Type B pancreatic cell (in vitro differentiated cells): ENCODE data around the gene TUBGCP4. TPM values are rescaled to one million over a fixed set of nuclear protein-coding genes. Genes with fewer than 3 reads are reported as not detected.
A peak's percentile ranks its signal among the peaks of the same experiment; 100 is the strongest.

Source experiments
- DNase-seq: peaks from one replicate; pipeline ENCODE4 v3.0.0; 2021; ENCODE audit warnings: mixed read lengths; ENCODE audit not compliant: unreplicated experiment; ENCODE audit errors: extremely low spot score
- H3K27ac Mint-ChIP-seq: 2 replicates; pipeline ENCODE4 v1.8.0; 2021; ENCODE audit warnings: mild to moderate bottlenecking, mixed read lengths
- H3K27me3 Mint-ChIP-seq: 2 replicates; pipeline ENCODE4 v1.8.0; 2021; ENCODE audit warnings: mixed read lengths
- H3K36me3 Mint-ChIP-seq: 2 replicates; pipeline ENCODE4 v1.8.0; 2021; ENCODE audit warnings: mixed read lengths
- H3K4me1 Mint-ChIP-seq: one replicate; pipeline ENCODE4 v1.8.0; 2021; ENCODE audit warnings: mixed read lengths; ENCODE audit not compliant: unreplicated experiment
- H3K4me3 Mint-ChIP-seq: 2 replicates; pipeline ENCODE4 v1.8.0; 2021; ENCODE audit warnings: mild to moderate bottlenecking, mixed read lengths
- H3K9me3 Mint-ChIP-seq: 2 replicates; pipeline ENCODE4 v1.8.0; 2021; ENCODE audit warnings: mixed read lengths
- total RNA-seq: library from RNA; stranded (reverse); gene quantifications from 2 replicates; pipeline ENCODE4 v1.2.1, GENCODE V29; 2021; ENCODE audit warnings: low replicate concordance
- TF ChIP-seq, protein P1 (sequence below): fragments of 200-600 bp; sonication (generic); conservative IDR thresholded peaks from 2 replicates; pipeline ENCODE4 v1.5.0; 2021; ENCODE audit warnings: antibody characterized with exemption, mild to moderate bottlenecking

Gene TUBGCP4
- total RNA-seq, 1 donor from 2014 or later = 29.1 TPM

DNA sequence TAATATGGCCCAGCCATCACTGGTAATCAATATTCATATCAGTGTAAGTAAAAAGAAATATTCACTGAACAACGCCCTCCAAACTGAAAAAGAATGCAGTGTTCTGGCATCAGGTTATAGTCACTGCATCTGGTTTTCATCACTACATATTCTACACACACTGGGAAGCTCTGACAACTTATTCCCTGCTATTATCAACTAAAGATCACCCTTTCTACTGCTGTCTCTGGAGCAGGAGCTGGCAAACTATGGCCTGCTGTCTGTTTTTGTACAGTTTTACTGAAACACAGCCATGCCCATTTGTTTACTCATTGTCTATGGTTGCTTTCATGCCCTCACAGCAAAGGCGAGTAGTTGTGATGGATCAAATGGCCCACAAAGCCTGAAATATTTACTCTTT is 35.3 kb downstream of the TUBGCP4 start:
- H3K9me3 Mint-ChIP-seq = no peaks in the 10 kb centered on the region
- H3K4me1 Mint-ChIP-seq = no peaks in the 10 kb centered on the region
- H3K4me3 Mint-ChIP-seq = no peak overlapping the region
- DNase-seq = no peak
- TF ChIP-seq, protein P1, sequence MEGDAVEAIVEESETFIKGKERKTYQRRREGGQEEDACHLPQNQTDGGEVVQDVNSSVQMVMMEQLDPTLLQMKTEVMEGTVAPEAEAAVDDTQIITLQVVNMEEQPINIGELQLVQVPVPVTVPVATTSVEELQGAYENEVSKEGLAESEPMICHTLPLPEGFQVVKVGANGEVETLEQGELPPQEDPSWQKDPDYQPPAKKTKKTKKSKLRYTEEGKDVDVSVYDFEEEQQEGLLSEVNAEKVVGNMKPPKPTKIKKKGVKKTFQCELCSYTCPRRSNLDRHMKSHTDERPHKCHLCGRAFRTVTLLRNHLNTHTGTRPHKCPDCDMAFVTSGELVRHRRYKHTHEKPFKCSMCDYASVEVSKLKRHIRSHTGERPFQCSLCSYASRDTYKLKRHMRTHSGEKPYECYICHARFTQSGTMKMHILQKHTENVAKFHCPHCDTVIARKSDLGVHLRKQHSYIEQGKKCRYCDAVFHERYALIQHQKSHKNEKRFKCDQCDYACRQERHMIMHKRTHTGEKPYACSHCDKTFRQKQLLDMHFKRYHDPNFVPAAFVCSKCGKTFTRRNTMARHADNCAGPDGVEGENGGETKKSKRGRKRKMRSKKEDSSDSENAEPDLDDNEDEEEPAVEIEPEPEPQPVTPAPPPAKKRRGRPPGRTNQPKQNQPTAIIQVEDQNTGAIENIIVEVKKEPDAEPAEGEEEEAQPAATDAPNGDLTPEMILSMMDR = no peak
- H3K36me3 Mint-ChIP-seq = peaks cover 63% of the 10 kb centered on the region
- no peak overlapping the region for H3K27ac Mint-ChIP-seq
- no peaks in the 10 kb centered on the region for H3K27me3 Mint-ChIP-seq

GRCh38 chr15:43406808-43407207 is 35.9 kb downstream of the TUBGCP4 start:
- no peaks in the 10 kb centered on the region for H3K4me1 Mint-ChIP-seq
- no peaks in the 10 kb centered on the region for H3K27me3 Mint-ChIP-seq
- no peak for DNase-seq
- no peaks in the 10 kb centered on the region for H3K9me3 Mint-ChIP-seq
- H3K36me3 Mint-ChIP-seq = peaks cover 62% of the 10 kb centered on the region
- no peak overlapping the region for H3K4me3 Mint-ChIP-seq
- TF ChIP-seq, protein P1 = no peak
- H3K27ac Mint-ChIP-seq = no peak overlapping the region

DNA sequence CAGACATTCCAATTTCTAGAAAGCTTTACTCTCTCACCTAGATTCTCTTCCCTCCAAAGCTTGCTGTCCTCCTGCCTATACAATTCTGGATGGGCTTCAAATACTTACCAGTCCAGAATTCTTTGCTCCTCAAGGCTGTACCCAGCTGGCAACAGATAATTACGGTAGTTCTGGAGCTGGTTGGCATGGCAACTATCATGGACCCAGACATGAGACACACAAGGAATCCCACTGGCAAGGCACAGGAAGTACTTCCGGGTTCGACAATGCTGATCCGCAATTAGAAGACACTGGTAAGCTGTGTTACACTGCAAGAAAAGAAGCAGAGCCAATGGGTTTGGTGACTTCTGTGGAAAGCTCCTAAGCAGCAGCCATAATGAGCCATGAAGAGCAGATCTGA is 37.9 kb downstream of the TUBGCP4 start:
- peaks cover 61% of the 10 kb centered on the region for H3K36me3 Mint-ChIP-seq
- TF ChIP-seq, protein P1 = no peak
- no peaks in the 10 kb centered on the region for H3K9me3 Mint-ChIP-seq
- DNase-seq = no peak
- H3K4me1 Mint-ChIP-seq = no peaks in the 10 kb centered on the region
- no peak overlapping the region for H3K27ac Mint-ChIP-seq
- H3K27me3 Mint-ChIP-seq = no peaks in the 10 kb centered on the region
- no peak overlapping the region for H3K4me3 Mint-ChIP-seq

DNA sequence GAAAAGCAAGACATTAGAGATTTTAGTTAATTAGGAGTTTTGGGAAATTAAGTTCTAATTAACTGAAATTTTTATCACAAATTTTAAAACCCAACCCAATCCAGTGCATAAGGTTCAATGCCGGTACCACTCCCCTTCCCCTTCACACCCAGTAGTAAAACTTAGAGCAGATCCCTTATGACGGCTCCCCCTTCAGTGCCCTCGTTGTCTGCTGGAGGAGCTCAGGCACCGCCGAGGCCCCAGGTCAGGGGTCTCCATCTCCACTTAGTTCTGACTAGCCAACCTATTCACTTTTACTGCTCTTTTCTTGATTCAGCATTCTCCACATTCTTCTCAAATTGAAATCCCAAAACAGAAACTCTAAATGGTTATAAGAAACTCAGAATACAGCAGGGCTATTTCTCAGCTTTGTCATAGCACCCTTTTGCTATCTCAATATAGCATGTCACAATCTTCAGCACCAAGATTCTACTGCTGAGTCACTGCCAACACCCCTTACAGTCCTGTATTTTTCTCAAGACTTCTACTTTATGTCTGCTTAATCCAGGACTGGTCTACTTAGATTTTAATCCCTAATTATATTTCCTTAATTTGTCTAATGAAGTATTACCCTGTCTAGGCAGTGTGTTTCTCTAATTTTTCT is 39.8 kb downstream of the TUBGCP4 start:
- Mint-ChIP-seq H3K4me3 (no peak overlapping the region), H3K36me3 (peaks cover 60% of the 10 kb centered on the region), H3K9me3 (no peaks in the 10 kb centered on the region), H3K27ac (peak overlapping the region; percentile 40), H3K27me3 (no peaks in the 10 kb centered on the region), H3K4me1 (no peaks in the 10 kb centered on the region)
- TF ChIP-seq, protein P1 = no peak
- DNase-seq = no peak

DNA sequence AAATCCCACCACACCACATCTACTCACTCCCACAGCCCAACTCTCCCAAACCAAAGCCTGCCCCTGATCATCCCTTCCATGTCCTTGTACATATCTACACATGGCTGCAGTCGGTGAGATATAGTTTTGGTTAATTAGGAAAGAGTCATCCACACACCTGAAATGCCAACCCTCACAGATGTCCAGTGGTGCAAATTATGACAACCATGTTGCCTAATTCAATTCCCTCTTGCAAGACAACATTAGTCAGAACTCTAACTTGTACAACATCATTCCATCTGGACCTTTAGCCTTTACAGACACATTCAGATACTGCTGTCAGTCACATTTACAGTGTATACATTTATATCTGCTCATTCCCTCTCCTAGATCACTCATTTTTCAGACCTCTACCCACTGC is 41.2 kb downstream of the TUBGCP4 start:
- Mint-ChIP-seq H3K36me3 (peaks cover 60% of the 10 kb centered on the region), H3K9me3 (no peaks in the 10 kb centered on the region), H3K27me3 (no peaks in the 10 kb centered on the region), H3K27ac (peak overlapping the region; percentile 7), H3K4me3 (no peak overlapping the region), H3K4me1 (no peaks in the 10 kb centered on the region)
- DNase-seq = no peak
- TF ChIP-seq, protein P1 = no peak
